Adrenal gland (tissue), 12 donors: ENCODE measurements around the gene NOSTRIN. TPM values are rescaled to one million over a fixed set of nuclear protein-coding genes. Genes with fewer than 3 reads are reported as not detected.

Source experiments
- DNase-seq, 7 donors: peaks; one replicate each; pipeline ENCODE4 v3.0.0-alpha.2; 2019 to 2020
- H3K27ac ChIP-seq, 5 donors: fragments of 200-600 bp; sonication (generic) in 4 of 5; 1 replicate in 3 of 5; 2 replicates in 2 of 5; pipeline versions ENCODE4 v1.5.1 to v1.8.0; 2016 to 2020; ENCODE audit warnings: mild to moderate bottlenecking in 1 of 5
- H3K27me3 ChIP-seq: fragments of 200-600 bp; 2 replicates; pipeline ENCODE4 v1.8.0; 2021
- H3K36me3 ChIP-seq, 2 donors: fragments of 200-600 bp; replicated peaks in 1 of 2; 1 replicate in 1 of 2; 2 replicates in 1 of 2; pipeline versions ENCODE4 v1.5.1 to v1.8.0; 2018 to 2022
- H3K4me1 ChIP-seq, 2 donors: fragments of 200-600 bp; replicated peaks in 1 of 2; 1 replicate in 1 of 2; 2 replicates in 1 of 2; pipeline versions ENCODE4 v1.5.1 to v1.8.0; 2018 to 2021
- H3K4me3 ChIP-seq, 4 donors: fragments of 200-600 bp; sonication (generic) in 3 of 4; one replicate each; pipeline ENCODE4 v1.5.1; 2016 to 2018
- H3K9me3 ChIP-seq, 3 donors: fragments of 200-600 bp; sonication (generic) in 1 of 3; replicated peaks in 1 of 3; 1 replicate in 2 of 3; 2 replicates in 1 of 3; pipeline versions ENCODE4 v1.5.1 to v1.8.0; 2016 to 2021
- CTCF ChIP-seq, 6 experiments: fragments of 450-650 bp in 4 of 6; fragments of 200-600 bp in 2 of 6; sonication (generic) in 1 of 6; IDR thresholded peaks; 1 replicate in 5 of 6; 2 replicates in 1 of 6; pipeline versions ENCODE4 v1.5.1 to v1.8.0; 2016 to 2021; ENCODE audit warnings: antibody characterized with exemption in 6 of 6, mild to moderate bottlenecking in 2 of 6, moderate library complexity in 1 of 6
- POLR2A ChIP-seq, 2 donors: fragments of 450-650 bp; IDR thresholded peaks; one replicate each; pipeline ENCODE4 v1.6.1; 2017; ENCODE audit warnings: antibody characterized with exemption in 2 of 2, mild to moderate bottlenecking in 2 of 2, moderate library complexity in 1 of 2
- WGBS, 4 donors: extraction: QIAGEN DNeasy Blood & Tissue Kit in 2 of 4; methylation state at CpG; one replicate each; pipeline versions ENCODE4 v1.1.5 to v1.1.7; 2013 to 2017; 5-methylcytosine and 5-hydroxymethylcytosine counted together
- intact Hi-C, 2 donors: fragments of 100-400 bp; cut with DNase I; formaldehyde crosslinking; loops; one replicate each; pipeline versions ENCODE4 v1.14.1 to v1.15.0; 2022 to 2023
- polyA plus RNA-seq, 3 donors: library from polyadenylated mRNA; stranded (reverse); fragments of 200-250 nt in 2 of 3; fragments of 350-450 nt in 1 of 3; fragmentation: Illumina TruSeq in 1 of 3; extraction: RNeasy Lipid Tissue Mini Kit (QIAGEN cat#74804) in 1 of 3; gene quantifications; one replicate each; pipeline ENCODE4 v1.2.3, GENCODE V29; 2013 to 2014
- total RNA-seq, 9 donors: library from RNA; depleted of rRNA in 4 of 9; stranded (reverse); fragments of >200 nt in 4 of 9; fragments of 120-200 nt in 1 of 9; fragmentation: NEBNext Ultra II Directional in 1 of 9; extraction: Animal tissue kit (Norgen Biotek cat#: 25700) in 1 of 9; gene quantifications; one replicate each; pipeline versions ENCODE4 v1.1.0 to v1.2.4, GENCODE V29; 2013 to 2023
- donor health status: healthy with polysubstance abuse.
- donor health status: Bipolar disorder and iron deficiency.
- donor health status: DM: yes; HTN: yes; CAD: no.
- donor health status: DM: no; HTN: no; CAD: no.
- donor health status: DM: no; HTN: no; CAD: no.
- donor health status: DM: yes; HTN: yes; CAD: no.

The NOSTRIN gene
- total and polyA plus RNA-seq, 12 donors = 13.9 to 134 (median 35.6) TPM

DNA sequence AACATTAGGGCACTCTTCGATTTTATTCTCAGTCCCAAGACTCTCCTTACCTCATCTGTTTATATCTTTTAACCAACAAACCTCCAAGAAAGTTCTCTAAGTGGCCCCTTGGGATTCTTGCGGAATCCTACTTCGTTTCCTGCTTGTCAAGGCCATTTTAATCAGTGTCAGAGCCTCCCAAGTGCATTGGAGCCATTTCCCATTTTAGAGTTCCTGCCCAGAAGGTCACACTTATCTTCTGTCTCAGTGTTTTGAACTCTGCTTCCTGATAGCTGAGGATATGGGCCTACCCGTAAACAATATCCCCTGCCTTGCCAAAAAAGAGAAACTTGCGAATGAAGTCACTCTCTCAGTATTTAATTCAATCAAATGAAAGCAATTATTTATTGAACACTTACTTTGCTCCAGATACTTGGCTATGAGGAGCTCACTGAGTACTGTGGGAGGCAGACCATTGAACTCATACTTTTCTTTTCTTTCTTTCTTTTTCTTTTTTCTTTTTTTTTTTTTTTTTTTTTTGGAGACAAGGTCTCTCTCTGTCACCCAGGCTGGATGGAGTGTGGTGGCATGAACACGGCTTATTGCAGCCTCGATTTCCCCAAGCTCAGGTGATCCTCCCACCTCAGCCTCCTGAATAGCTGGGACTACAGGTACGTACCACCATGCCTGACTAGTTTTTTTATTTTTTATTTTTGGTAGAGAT lies 5.7 kb upstream of the NOSTRIN start:
- peak overlapping the region in 2 of 5 donors; percentile 47 to 87 for H3K27ac ChIP-seq
- intact Hi-C loops = no loop called here
- no peaks in the 10 kb centered on the region for H3K9me3 ChIP-seq
- H3K27me3 ChIP-seq = no peaks in the 10 kb centered on the region
- H3K4me1 ChIP-seq = no peaks in the 10 kb centered on the region
- DNase-seq = peak in 4 of 7 donors; percentile 31 to 67 (median 50)
- no peak overlapping the region for H3K4me3 ChIP-seq
- WGBS, 4 donors = 40 to 52% (median 42%) methylated on average over 8 of the region's 8 CpGs
- no peaks in the 10 kb centered on the region for H3K36me3 ChIP-seq
- no peak for TF ChIP-seq CTCF (IDR thresholded peaks at IDR 0.05)
- TF ChIP-seq POLR2A (IDR thresholded peaks at IDR 0.05) = no peak

DNA sequence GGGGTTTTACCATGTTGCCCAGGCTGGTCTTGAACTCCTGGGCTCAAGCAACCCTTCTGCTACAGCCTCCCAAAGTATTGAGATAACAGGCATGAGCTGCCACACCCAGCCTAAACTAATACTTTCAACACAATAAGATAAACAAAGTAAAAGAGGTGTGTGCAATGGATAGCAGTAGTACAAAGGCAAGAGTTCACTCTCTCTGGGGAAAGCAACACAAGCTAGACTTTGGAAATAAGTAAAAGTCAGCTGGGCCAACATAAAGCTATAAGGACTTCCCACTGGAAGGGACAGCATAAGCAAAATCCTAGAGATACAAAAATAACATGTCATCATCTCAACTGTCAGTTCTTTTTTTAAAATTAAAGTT lies 5.2 kb upstream of the NOSTRIN start:
- Histone ChIP-seq H3K36me3 (no peaks in the 10 kb centered on the region), H3K27ac (peak overlapping the region in 1 of 5 donors; percentile 36), H3K9me3 (no peaks in the 10 kb centered on the region), H3K4me3 (no peak overlapping the region), H3K4me1 (no peaks in the 10 kb centered on the region), H3K27me3 (no peaks in the 10 kb centered on the region)
- no peak for TF ChIP-seq POLR2A (IDR thresholded peaks at IDR 0.05)
- TF ChIP-seq CTCF (IDR thresholded peaks at IDR 0.05) = no peak
- intact Hi-C loops = no loop called here
- DNase-seq = no peak

DNA sequence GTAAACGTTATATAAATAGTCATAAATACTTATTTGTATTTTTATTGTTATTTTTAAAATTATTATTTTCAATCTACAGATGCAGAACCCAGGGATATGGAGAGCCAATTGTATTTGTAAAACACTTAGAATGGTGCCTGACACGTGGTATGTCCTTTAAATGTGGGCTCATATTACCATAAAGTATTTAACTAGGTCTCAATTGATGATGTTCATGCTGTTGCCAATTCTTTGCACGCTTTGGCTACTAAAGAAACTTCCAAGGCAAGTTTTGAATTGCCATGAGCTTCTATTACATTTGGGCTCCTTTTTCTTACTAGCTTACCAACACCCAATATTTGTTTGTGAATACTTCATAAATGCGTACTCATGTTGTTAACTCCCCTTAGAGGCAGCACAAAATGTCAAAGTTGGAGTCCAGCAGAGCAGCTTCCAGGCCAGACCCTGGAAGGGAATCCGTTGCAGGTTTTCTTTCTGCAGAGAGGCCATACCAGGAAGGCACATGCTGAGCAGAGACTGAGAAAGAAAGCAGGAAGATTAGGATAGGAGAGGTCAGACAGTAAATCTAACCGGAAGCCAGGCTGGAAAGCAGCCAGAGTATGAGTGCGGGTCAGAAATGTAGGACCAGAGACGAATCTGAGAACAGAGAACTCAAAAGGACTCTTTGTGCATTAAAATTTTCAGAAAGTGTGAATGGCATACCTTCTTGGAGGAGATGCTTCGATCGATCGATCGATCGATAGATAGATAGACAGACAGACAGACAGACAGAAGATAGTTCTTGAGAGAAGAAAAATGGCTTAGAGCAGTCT lies 4.2 kb upstream of the NOSTRIN start:
- TF ChIP-seq CTCF (IDR thresholded peaks at IDR 0.05) (no peak), POLR2A (IDR thresholded peaks at IDR 0.05) (no peak)
- intact Hi-C loops = no loop called here
- Histone ChIP-seq H3K9me3 (no peaks in the 10 kb centered on the region), H3K27me3 (no peaks in the 10 kb centered on the region), H3K4me3 (no peak overlapping the region), H3K4me1 (peaks cover 1 to 5% of the 10 kb centered on the region in 2 donors), H3K27ac (peak overlapping the region in 1 of 5 donors; percentile 30), H3K36me3 (no peaks in the 10 kb centered on the region)
- DNase-seq = peak in 6 of 7 donors; percentile 31 to 74 (median 53)
- 69 to 76% (median 73%) methylated on average over 13 of the region's 13 CpGs for WGBS, 4 donors

GRCh38 chr2:168798888-168799410 lies 3.5 kb upstream of the NOSTRIN start:
- 84 to 100% (median 88%) methylated on average over 1 of the region's 1 CpG for WGBS, 4 donors
- TF ChIP-seq POLR2A (IDR thresholded peaks at IDR 0.05) (no peak), CTCF (IDR thresholded peaks at IDR 0.05) (no peak)
- Histone ChIP-seq H3K4me1 (peaks cover 8% of the 10 kb centered on the region in 2 donors), H3K27me3 (no peaks in the 10 kb centered on the region), H3K4me3 (no peak overlapping the region), H3K27ac (peak overlapping the region in 1 of 5 donors; percentile 30), H3K9me3 (no peaks in the 10 kb centered on the region), H3K36me3 (no peaks in the 10 kb centered on the region)
- no peak for DNase-seq
- intact Hi-C loops = no loop called here
